ENCODE results near the gene ERGIC2. TPM values are rescaled to one million over a fixed set of nuclear protein-coding genes. Genes with fewer than 3 reads are reported as not detected.
A peak's percentile ranks its signal among the peaks of the same experiment; 100 is the strongest.

The ERGIC2 gene
- total and polyA plus RNA-seq, 9 of the 15 experiments (the other 6 are each of a cell fraction or from before 2014, with no cell fraction given), result 24.1 to 180 (median 75.7) TPM

GRCh38 chr12:29380536-29381523 is at the start of gene ERGIC2 (continued):
- TF ChIP-seq ZNF239 (CRISPR knock-in tag; IDR thresholded peaks at IDR 0.05) (no peak), WHSC1 (IDR thresholded peaks at IDR 0.05; ENCODE audit: low read length) (no peak), NCOA1 (IDR thresholded peaks at IDR 0.05; ENCODE audit: low read depth) (no peak), CHD2 (IDR thresholded peaks at IDR 0.05; ENCODE audit: low read depth, low read length) (peak; percentile 99), U2AF1 (optimal IDR thresholded peaks at IDR 0.05; ENCODE audit: low read depth, low read length) (no peak), ZNF277 (CRISPR knock-in tag; IDR thresholded peaks at IDR 0.05; ENCODE audit: borderline replicate concordance) (no peak), RBFOX2 (IDR thresholded peaks at IDR 0.05; ENCODE audit: low read depth, low read length) (peak; percentile 76), CBFB (CRISPR knock-in tag; IDR thresholded peaks at IDR 0.05) (0 out of 2 replicates have a peak, but pooled peaks have one; percentile 59), TCF3 (CRISPR knock-in tag; IDR thresholded peaks at IDR 0.05) (no peak), ASH1L (IDR thresholded peaks at IDR 0.05; ENCODE audit: borderline replicate concordance, low read depth, partially characterized antibody) (peak; percentile 56), COPS2 (conservative IDR thresholded peaks at IDR 0.05) (no peak), RFX5 (IDR thresholded peaks at IDR 0.05; ENCODE audit: low read depth, low read length) (no peak), POLR2G (IDR thresholded peaks at IDR 0.05; ENCODE audit: low read depth, low read length) (peak; percentile 73), CXXC5 (CRISPR knock-in tag; IDR thresholded peaks at IDR 0.05) (0 out of 2 replicates have a peak, but pooled peaks have one; percentile 26), PURB (CRISPR knock-in tag; IDR thresholded peaks at IDR 0.05; ENCODE audit: low read depth) (no peak), ELF4 (CRISPR knock-in tag; IDR thresholded peaks at IDR 0.05) (0 out of 2 replicates have a peak, but pooled peaks have one; percentile 15), IRF2 (CRISPR knock-in tag; IDR thresholded peaks at IDR 0.05) (no peak), HDAC2 (IDR thresholded peaks at IDR 0.05) (0 out of 2 replicates have a peak, but pooled peaks have one; percentile 13), ZBTB8A (IDR thresholded peaks at IDR 0.05; ENCODE audit: partially characterized antibody) (no peak), MTA2 (IDR thresholded peaks at IDR 0.05; ENCODE audit: low read depth) (no peak), KLF1 (tag; IDR thresholded peaks at IDR 0.05) (no peak), ZNF583 (CRISPR knock-in tag; IDR thresholded peaks at IDR 0.05) (no peak), ZNF253 (CRISPR knock-in tag; conservative IDR thresholded peaks at IDR 0.05) (no peak), ZNF740 (CRISPR knock-in tag; IDR thresholded peaks at IDR 0.05) (no peak), ZNF740 (tag; IDR thresholded peaks at IDR 0.05) (no peak), SRSF3 (IDR thresholded peaks at IDR 0.05; ENCODE audit: insufficient read depth, low read length) (no peak), ZNF12 (CRISPR knock-in tag; IDR thresholded peaks at IDR 0.05) (0 out of 2 replicates have a peak, but pooled peaks have one; percentile 21), NFYB (IDR thresholded peaks at IDR 0.05; ENCODE audit: extremely low read depth, insufficient read length) (no peak), ZNF778 (CRISPR knock-in tag; IDR thresholded peaks at IDR 0.05) (no peak)
